ENCODE data around the gene NOX3. TPM values are rescaled to one million over a fixed set of nuclear protein-coding genes. Genes with fewer than 3 reads are reported as not detected.

Gene NOX3
- total and polyA plus RNA-seq, 9 of the 15 experiments (the other 6 are each of a cell fraction or from before 2014, with no cell fraction given) = not detected

DNA sequence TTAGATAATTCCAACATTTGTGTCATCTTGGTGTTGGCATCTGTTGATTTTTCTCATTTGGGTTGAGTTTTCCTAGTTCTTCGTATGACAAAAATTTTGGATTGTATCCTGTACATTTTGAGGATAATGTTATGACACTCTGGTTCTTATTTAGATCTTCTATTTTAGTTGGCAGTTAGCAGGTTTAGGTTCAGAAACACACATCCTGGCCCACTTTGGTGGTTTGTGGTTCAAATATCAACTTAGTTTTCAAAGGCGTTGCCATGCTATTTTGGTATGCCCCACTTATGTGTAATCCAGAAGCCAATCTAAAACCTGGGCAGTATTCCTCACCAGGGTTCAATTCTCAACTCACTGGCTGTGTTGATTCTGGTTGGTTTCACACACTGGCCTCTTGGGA is 68.2 kb downstream of the NOX3 start (continued):
- TF ChIP-seq PURB (CRISPR knock-in tag; IDR thresholded peaks at IDR 0.05; ENCODE audit: low read depth) (no peak), SAP30 (IDR thresholded peaks at IDR 0.05; ENCODE audit: borderline replicate concordance, insufficient read depth, low read depth, low read length, poor library complexity, severe bottlenecking) (no peak), HBP1 (CRISPR knock-in tag; IDR thresholded peaks at IDR 0.05) (no peak), DIDO1 (tag; IDR thresholded peaks at IDR 0.05; ENCODE audit: low read depth) (no peak)

- no peaks in the 10 kb centered on the region for H3K9me1 ChIP-seq (ENCODE audit: control insufficient read depth, insufficient read depth, low read length)
- intact Hi-C loops (cut with micrococcal nuclease) (no loop called here), in situ Hi-C loops (cut with MboI) (no loop called here)
- H3K9ac ChIP-seq (ENCODE audit: insufficient read depth in 1 of 2, low read depth in 2 of 2, low read length in 2 of 2) = no peak overlapping the region
- no peaks in the 10 kb centered on the region for H3K4me1 ChIP-seq (replicated peaks in 1 of 2; ENCODE audit: control insufficient read depth in 2 of 2, insufficient read depth in 2 of 2, low read length in 2 of 2)
- no peak overlapping the region for H2AFZ ChIP-seq (ENCODE audit: low read depth, low read length)
- no peaks in the 10 kb centered on the region for H4K20me1 ChIP-seq (replicated peaks; ENCODE audit: control insufficient read depth, insufficient read depth, low read length)
- DNase-seq (ENCODE audit: extremely low read depth in 1 of 4, low spot score in 3 of 4) (no peak), FAIRE-seq (no peak), ATAC-seq (no peak)
- no peak overlapping the region for H3K27ac ChIP-seq (ENCODE audit: extremely low read depth, low read depth, low read length)
- WGBS (ENCODE audit: insufficient coverage, low coverage, missing lambda C conversion rate) = under 1% methylated on average over 14 of the region's 15 CpGs
- POLR2A ChIA-PET = no interaction called here
- no peaks in the 10 kb centered on the region for H3K9me3 ChIP-seq (replicated peaks; ENCODE audit: control insufficient read depth, insufficient read depth, low read depth, low read length)
- H3K4me3 ChIP-seq = no peak overlapping the region
- no peak overlapping the region for H3K4me2 ChIP-seq (ENCODE audit: insufficient read depth, low read length)
- H3K27me3 ChIP-seq (ENCODE audit: control insufficient read depth in 2 of 2, insufficient read depth in 2 of 2, low read length in 2 of 2) = no peaks in the 10 kb centered on the region
- H3K36me3 ChIP-seq (ENCODE audit: control insufficient read depth, insufficient read depth, low read length) = no peaks in the 10 kb centered on the region
- CTCF ChIA-PET (ENCODE audit: low intra/inter-chr PET ratio) = interaction anchor here (0.6 kb wide), 1 partner anchor 519 kb away, joined by 4 read pairs; no protein-coding TSS in a partner anchor
- no TSS peak for BruUV-seq (replicated peaks)
- no peaks in the 10 kb centered on the region for H3K79me2 ChIP-seq (ENCODE audit: control insufficient read depth, insufficient read depth, low read length)
- TF ChIP-seq NCOA1 (IDR thresholded peaks at IDR 0.05; ENCODE audit: low read depth) (no peak), SP1 (CRISPR knock-in tag; IDR thresholded peaks at IDR 0.05) (no peak), LEF1 (IDR thresholded peaks at IDR 0.05) (no peak), POLR3A (IDR thresholded peaks at IDR 0.05; ENCODE audit: borderline replicate concordance, extremely low read depth, insufficient read depth, insufficient read length) (no peak), ZC3H8 (IDR thresholded peaks at IDR 0.05) (no peak), HMG20B (CRISPR knock-in tag; IDR thresholded peaks at IDR 0.05) (no peak), GTF2B (IDR thresholded peaks at IDR 0.05; ENCODE audit: extremely low read depth, insufficient read length) (no peak), ESRRA (IDR thresholded peaks at IDR 0.05; ENCODE audit: borderline replicate concordance, low read depth) (no peak), FOXA1 (IDR thresholded peaks at IDR 0.05; ENCODE audit: borderline replicate concordance) (no peak), CHD4 (IDR thresholded peaks at IDR 0.05; ENCODE audit: insufficient read depth, insufficient replicate concordance, low read depth, low read length, poor library complexity, severe bottlenecking) (no peak), WHSC1 (IDR thresholded peaks at IDR 0.05; ENCODE audit: low read length) (no peak), TFAP4 (CRISPR knock-in tag; IDR thresholded peaks at IDR 0.05; ENCODE audit: borderline replicate concordance) (no peak)
- TF ChIP-seq, protein P1, sequence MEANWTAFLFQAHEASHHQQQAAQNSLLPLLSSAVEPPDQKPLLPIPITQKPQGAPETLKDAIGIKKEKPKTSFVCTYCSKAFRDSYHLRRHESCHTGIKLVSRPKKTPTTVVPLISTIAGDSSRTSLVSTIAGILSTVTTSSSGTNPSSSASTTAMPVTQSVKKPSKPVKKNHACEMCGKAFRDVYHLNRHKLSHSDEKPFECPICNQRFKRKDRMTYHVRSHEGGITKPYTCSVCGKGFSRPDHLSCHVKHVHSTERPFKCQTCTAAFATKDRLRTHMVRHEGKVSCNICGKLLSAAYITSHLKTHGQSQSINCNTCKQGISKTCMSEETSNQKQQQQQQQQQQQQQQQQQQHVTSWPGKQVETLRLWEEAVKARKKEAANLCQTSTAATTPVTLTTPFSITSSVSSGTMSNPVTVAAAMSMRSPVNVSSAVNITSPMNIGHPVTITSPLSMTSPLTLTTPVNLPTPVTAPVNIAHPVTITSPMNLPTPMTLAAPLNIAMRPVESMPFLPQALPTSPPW (CRISPR knock-in tag; IDR thresholded peaks at IDR 0.05) = no peak
These were observed 71.2 kb downstream of the NOX3 start for GRCh38 chr6:155384321-155384952.

Data from K562 (cell line).